Muscle of arm (tissue), 12 donors: ENCODE data around the gene VPS18. TPM values are rescaled to one million over a fixed set of nuclear protein-coding genes. Genes with fewer than 3 reads are reported as not detected.

Experiments used
- DNase-seq: peaks from one replicate; pipeline ENCODE4 v3.0.0-alpha.2; 2013
- polyA plus RNA-seq, 12 donors: library from polyadenylated mRNA; unstranded; fragments of 120-200 nt; gene quantifications; one replicate each; pipeline ENCODE4 v1.2.1, GENCODE V29; 2013; ENCODE audit not compliant: insufficient read length in 12 of 12

VPS18 gene
- polyA plus RNA-seq, 12 donors: 7.4 to 18.6 (median 9.5) TPM; not detected in 1

DNA sequence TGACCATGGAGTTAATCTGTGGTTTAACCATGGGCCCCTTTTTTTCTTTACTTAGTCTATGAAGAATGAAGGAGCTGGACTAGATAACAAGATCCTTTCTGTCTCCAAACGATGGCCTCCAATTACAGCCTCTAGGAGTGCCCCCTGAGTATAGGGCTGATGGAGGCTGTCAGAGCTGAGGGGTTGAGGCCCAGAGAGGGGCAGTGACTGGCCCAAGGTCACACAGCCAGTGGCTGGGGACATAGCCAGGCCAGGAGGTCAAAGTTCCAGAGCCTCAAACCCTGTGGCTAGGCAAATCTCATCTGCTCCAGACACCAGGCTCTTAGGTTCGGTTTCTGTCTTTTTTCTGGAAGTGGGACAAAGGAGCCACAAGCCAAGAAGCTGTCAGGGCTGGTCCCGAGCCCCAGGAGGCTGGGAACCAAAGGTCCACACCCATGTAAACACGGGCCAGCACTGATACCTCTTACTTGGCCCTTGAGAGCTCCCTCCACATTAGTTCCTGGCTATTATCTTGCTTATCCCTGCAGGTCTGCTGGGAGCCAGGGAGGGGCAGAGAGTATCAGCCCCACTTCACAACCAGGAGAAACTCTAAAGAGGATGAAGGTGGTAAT is 30.5 kb upstream of the VPS18 start:
- DNase-seq: no peak

DNA sequence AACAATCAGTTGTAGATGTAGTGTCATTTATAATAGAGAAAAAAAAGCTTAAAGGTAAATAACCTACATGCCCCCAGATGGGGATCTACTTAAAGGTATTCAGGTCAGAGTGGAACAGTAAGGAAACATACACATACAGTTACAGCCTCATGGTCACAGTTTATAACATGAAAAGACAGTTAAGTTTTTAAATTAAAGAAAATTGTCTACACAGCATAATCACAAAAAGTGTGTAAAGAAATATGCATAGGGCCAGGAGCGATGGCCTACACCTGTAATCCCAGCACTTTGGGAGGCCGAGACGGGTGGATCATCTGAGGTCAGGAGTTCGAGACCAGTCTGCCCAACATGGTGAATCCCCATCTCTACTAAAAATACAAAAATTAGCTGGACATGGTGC is 27.1 kb upstream of the VPS18 start:
- no peak for DNase-seq

DNA sequence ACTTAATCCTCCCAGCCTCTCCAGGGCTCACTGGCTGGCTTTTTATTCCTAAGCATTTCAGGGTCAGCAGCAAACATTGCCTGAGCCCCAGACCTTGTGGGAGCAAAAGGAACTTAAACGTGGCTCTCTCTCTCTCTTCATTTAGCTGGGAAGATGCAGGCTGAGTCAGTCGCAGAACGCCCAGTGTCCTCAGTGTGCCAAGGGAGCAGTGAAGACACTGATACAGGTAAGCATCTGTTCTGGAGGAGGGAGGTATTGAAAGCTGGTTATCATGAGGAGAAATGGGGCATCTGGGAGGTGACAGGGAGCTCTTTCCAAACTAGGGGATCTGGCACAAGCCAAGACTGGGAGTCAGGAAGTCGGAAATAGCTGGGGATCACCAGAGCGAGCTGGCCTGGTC is 24.6 kb upstream of the VPS18 start:
- no peak for DNase-seq

DNA sequence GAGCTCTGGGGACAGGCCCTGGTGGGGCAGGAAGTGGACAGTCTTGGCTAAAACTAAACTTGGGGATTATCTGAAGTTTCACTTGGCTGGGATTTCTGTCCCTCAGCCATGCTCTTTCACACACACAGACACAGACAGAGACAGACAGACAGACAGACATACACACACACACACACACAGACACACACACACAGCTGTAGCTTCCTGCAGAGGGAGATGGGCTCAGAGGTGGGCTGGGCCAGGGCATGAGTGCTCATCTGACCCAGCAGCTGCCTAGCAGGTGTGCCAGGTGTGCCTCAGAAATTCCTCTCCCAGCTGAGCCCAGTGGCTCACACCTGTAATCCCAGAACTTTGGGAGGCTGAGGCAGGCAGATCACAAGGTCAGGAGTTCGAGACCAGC is 23.5 kb upstream of the VPS18 start:
- DNase-seq: no peak

DNA sequence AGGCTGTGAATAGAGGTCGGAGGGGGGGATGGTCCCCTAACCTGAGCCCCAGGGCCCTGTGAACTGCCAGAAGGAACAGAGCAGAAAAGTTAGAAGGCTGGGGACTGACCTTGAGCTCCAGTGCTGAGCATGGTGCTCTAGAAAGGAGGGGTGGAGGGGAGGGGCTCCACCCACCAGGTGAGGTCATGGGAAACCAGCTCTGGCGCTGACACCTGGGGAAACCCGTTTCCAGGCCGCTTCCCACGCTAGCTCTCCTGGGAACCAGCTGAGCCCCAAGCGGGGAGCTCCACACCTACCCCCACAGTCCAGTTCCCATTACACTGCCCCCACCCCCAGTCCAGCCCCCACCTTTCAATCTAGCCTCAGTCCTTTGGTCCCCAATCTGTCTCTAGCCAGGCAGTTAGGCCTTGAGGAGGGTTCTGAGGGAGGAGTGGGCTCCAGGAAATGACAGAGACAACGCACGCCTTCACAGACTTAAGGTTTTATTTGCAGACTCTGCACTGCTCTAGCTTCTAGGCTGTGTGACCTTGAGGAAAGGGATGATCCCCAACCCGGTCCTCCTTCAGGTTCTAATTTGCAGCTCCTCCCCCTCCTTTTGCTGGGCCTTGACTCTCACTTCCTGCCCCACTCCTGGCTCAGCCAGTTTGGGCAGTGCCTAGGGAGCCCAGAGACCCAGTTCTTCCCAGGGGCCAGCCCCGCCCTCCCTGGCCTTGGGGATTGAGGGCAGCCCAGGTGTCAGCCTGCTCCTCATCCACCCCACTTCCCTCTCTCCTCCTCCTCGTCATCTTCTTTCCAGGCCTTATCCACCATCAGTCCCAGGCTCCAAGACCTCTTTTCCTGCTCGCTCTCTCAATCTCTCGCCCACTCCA is 22.3 kb upstream of the VPS18 start:
- DNase-seq: no peak

DNA sequence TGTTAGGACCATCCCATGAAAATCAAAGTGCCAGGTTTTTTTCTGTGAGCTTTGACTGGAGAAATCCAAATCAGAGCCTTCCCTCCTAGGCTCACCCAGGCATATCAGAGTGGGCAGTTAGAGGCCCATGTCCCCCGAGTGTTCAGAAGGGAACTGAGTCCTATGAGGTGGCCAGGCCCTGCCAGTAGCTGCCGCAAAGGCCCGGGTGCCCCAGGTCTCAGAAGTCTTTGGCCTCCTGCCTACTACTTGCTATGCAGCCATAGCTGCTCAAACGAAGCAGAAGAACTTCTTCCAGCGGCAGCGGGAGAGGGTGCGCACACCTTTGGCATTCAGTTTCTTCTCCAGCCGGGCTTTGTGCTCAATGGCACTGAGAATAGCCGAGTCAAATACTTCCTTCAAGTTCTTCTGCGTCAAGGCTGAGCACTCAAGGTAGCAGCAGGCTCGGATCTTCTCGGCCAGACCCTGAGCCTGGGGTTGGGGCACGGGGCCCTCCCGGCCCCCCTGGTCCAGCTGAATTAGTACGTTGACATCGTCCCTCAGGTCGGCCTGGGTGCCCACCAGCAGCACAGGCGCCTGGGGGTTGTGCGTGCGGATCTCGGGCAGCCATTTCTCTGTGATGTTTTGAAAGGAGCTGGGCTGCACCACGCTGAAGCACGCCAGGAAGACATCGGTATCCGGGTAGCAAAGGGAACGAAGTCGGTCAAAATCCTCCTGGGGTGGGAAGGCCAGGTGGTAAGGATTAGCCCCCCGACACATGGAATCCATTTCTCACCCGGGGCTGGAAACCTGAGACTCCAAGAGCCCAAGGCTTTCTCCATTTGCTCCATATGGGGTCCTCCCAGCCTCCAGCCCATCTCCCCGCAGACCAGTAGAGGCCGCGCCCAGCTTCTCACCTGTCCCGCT is 21.2 kb upstream of the VPS18 start:
- no peak for DNase-seq

DNA sequence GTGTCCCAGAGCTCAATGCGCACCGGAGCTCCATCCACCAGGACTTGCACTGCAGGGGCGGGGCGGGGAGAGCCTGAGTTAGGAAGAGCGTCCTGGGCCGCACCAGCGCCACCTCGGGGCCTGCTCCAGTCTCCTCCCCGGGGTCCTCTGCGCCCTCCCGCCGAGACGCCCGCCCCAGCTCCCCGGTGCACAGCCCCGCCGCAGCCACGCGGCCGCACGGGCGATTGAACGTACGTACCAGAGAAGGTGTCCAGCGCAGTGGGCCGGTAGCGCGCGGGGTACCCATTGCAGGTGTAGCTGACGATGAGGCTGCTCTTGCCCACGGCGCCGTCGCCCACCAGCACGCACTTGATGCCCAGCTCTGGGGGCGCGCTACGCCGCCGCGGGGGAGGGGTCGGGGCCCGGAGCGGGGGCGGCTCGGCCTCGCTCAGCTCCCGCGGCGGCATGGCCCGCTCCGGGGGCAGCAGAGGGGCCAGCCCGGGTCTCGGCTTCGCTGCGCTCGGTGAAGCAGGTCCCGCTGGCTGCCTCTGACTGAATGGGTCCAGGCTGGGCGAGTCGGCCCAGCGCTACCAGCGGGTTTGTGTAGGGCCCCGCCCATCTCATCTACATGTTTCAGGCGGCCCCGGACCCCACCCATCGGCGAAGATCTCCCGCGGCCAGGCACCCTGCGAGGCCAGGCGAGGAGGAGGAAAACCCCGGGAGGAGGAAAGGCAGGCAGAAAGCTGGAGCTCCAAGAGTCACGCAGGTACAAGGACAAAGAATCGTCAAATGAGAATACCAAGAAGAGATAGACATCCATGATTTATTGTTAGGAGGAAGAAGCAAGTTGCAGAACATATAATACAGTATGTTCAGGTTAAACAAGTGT is 20.3 kb upstream of the VPS18 start, which contains the start of gene RHOV:
TSS of gene RHOV (minus strand) at position 541 of the 868 bp plus-strand sequence. CDS start at position 446, 95 bp downstream.
- no peak for DNase-seq

DNA sequence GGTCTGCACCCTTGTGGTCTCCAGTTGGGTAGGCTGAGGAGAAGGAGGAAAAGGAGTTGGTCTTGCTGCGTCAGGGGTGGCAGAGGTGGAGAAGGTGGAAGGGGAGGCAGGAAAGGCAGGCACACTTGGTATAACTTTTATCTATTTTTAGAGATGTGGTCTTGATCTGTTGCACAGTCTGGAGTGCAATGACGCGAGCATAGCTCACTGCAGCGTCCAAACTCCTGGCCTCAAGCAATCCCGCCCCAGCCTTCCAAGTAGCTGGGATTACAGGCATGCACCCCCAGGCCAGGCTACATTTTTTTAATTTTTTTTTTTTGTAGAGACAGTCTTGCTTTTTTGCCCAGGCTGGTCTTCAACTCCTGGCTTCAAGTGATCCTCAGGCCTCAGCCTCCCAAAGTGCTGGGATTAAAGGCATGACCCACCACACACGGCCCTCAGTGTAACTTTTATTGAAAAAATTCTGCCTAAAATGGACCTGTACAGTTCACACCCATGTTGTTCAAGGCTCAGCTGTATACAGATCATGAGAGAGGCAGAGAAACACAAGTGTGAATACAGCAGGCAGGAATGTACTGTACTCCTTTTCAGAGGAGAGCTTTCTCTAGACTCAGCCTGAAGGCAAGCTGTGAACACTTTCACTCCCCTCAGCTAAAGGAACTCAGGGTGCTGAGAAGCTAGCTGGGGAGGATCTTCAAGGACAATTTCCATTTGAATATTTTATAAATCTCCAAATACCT is 18.1 kb upstream of the VPS18 start:
- no peak for DNase-seq

DNA sequence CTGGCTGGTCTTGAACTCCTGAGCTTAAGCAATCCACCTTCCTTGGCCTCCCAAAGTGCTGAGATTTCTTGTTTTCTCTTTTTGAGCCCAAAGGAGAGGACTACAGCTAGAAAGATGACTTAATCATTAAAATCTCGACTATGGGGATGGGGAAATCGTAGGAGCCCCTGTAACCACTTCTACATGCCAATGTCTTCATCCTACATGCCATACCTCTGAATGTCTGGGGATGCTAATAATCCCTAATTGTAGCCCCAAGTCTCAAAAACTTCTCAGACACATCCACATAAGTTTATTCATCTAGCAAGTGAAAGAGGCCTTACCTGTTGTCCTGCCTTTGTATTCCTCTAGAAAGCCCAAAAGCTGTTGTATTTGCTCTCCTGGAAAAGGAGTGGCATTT is 16.6 kb upstream of the VPS18 start:
- DNase-seq: no peak

DNA sequence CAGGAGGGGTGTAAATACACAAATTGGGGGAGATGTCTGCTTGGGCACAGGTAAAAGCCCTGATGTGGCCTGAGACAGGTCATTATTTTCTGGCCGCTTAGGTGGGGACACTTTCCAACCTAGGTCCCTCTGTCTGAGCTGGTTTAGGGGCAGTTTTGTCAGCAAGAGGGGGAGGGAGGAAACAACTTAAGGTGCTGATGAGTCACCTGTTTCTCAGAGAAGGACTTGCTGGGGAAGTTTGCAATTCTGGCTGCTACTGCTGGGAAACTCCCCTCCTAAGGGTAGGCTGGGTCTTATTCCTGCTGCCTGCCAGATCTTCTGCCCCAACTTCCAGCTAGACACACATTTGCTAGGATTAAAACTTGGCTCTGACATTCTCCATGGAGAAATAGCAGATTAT is 15.5 kb upstream of the VPS18 start:
- no peak for DNase-seq

DNA sequence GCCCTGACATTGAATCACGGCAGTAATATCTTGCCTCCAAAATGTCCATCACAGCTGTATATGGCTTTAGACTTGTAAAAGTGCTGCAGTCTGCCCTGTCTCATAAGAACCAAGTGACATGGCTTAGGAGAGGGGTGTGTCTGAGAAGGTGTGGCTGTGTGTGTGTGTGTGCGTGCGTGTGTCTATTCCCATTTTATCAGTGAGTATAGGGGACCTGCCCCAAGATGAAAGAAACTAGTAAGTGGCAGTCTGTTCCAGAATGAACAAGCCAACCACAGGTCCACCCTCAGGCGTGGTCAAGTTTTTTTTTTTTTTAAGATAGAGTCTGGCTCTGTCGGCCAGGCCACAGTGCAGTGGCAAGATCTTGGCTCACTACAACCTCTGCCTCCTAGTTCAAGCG is 14.6 kb upstream of the VPS18 start:
- no peak for DNase-seq

DNA sequence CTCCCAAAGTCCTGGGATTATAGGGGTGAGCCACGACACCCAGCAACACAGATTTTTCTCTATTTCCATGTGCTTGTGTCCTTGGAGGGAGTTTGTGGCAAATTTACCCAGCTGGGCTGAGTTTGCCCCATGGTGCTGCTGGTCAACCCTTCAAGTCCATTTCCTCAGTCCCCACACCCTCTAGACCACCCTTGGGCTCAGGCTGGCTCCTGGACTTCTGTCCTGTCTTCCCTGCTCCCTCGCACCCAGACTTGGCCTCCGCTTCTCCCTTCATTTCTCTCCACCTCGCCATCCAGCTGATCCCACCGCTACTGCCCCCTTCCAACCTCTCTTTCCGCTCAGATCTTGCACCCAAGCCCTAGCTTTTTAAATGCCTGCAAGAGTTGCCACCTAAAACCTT is 12.9 kb upstream of the VPS18 start:
- no peak for DNase-seq

DNA sequence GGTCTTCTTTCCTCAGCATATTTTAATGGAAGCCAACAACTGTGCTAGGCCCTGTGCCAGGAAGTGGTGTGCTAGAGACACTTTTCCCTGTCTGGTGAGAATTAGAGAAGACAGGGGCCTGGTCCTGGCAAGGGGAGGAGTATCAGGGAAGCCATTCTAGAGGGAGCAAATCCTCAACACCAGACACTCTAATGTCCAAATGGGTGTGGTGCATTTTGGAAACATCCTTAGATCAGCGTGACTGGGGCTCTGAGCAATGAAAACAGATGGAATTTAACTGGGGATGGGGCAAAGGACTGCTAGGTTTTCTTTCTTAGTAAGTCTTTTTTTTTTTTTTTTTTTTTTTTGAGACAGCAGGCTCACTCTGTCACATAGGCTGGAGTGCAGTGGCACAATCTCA is 7.7 kb upstream of the VPS18 start:
- DNase-seq: no peak

DNA sequence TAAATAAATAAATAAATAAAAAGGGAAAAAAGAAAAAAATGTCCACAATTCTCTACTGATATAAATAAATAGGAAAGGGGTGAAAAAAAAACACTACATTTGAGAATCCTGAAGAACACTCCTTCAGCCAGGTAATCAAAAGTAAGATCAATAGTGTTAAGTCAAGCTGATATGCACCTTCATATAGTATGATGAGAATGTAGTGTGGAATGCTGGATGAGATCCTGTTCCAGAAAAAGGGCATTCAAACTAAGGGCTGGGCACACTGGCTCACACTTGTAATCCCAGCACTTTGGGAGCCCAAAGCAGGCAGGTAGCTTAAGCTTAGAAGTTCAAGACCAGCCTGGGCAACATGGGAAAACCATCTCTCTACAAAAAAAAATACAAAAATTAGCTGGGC is 5.1 kb upstream of the VPS18 start:
- no peak for DNase-seq

DNA sequence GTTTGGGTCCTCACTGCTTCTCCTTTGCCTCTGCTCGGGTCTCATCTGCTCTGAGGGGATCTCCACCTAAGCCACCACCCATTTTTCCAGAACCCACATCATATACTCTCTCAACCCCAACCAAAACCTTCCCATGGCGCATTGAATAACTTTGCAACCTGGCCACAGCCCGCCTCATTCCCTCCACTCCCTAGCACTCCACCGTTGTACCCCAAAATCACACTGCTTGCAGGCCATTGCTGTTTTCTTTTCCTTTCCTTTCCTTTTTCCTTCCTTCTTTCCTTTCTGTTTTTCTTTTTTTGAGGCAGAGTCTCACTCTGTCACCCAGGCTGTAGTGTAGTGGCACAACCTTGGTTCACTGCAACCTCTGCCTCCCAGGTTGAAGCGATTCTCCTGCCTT is 3.1 kb upstream of the VPS18 start:
- no peak for DNase-seq

DNA sequence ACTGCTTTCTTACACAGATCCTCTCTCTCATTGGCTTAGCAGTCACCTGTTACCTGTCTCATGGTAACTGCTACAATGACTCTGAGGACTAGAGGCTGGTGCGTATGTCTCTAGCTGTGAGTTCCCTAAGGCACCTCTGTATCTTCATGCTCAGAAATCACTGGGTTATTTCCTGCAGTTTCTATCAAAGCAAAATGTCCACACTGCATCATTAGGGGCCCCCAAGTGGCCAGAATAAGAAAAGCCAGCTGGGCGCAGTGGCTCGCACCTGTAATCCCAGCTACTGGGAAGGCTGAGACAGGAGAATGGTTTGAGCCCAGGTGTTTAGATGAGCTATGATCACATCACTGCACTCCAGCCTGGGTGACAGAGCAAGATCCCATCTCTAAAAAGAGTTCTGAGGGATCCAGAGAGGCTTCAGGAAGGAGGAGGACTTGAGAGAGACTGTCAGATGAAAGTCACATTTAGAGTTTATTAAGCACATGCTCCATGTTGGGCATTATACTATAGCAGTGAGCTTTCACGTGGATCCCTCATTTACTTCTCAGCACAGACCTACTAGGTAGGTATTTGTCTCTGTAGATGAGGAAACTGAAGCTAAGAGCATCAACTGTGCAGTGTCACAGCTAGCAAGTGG is 2.3 kb upstream of the VPS18 start:
- DNase-seq: no peak

DNA sequence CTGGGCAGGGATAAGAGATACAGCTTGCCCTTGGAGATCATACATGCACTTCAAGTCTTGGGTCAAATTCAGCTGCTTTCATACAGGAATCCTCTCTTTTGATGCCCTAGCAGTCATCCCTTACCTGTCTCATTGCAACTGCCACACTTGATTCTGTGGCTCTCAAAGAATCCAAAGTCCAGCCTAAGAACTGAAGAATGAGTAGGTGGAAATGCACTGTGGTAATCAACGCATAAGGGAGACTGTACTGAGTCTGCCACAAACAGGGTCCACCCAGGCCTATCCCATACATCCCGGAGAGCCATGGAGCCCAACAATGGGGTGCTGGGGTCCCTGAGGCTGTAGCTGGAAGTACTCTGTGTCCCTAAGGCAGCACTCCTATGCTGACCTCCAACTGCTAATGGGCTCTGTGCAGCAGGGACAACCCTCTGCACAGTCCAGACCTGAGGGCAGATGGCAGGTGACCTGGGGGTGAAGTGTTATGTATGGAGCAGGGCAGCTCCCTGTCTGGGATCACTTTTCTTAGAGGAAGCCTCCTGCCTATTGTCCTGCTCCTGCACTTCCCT is 1.7 kb upstream of the VPS18 start:
- no peak for DNase-seq

DNA sequence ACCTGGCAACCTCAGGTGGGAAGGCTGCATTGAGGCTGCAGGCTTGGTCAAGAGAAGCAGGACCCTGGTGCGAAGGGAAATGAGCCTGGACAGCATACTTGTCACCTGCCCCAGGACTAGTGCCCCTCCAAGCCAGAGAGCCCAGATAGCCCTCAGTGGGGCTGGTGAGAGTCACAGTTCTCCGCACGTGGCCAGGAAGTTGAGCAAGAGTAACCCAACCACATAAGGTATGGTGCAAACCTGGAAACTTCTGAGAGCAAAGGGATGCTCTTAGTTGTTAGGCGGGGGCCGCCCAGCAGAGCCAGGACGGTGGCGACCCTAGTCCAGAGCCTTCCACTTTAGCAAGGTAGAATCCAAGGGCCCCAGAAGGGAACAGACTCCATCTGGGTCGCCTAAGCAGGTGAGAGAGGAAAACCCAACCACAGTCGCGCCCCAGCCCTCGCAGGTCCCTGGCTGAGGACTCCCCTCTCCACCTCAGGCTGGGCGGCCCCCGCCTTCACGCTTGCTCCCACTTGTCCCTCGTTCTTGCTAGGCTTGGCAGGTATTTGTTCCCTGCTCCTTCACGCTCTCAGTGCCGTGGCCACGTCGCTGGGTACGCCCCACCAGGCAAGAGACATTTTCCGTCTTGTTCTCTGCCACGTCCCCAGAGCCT is 1.1 kb upstream of the VPS18 start:
- DNase-seq: no peak
